BE2C (cell line): ENCODE results near the gene TERF2IP.

Experiments
- DNase-seq: peaks from one replicate; pipeline ENCODE4 v3.0.0-alpha.2; 2020
- H3K27me3 ChIP-seq: fragments of 250-450 bp; sonication (Bioruptor Pico); 2 replicates; pipeline ENCODE4 v1.5.1; 2020; ENCODE audit warnings: mild to moderate bottlenecking
- H3K36me3 ChIP-seq: fragments of 250-450 bp; sonication (Bioruptor Pico); 2 replicates; pipeline ENCODE4 v1.5.1; 2020; ENCODE audit warnings: mild to moderate bottlenecking
- H3K4me1 ChIP-seq: fragments of 250-450 bp; sonication (Bioruptor Pico); 2 replicates; pipeline ENCODE4 v1.5.1; 2020
- H3K4me3 ChIP-seq: 2 replicates; pipeline ENCODE4 v1.5.1; 2011; ENCODE audit warnings: low read depth, low read length
- H3K9me3 ChIP-seq: fragments of 250-450 bp; sonication (Bioruptor Pico); 2 replicates; pipeline ENCODE4 v1.5.1; 2020
- TF ChIP-seq, protein P1 (sequence below): IDR thresholded peaks from 2 replicates; pipeline ENCODE4 v1.5.1; 2012; ENCODE audit warnings: mild to moderate bottlenecking, low read depth, low read length

TERF2IP gene

GRCh38 chr16:75622761-75623605, 24.6 kb upstream of the TERF2IP start, which contains the start of gene ADAT1:
Gene ADAT1, minus strand, starts transcription at chr16:75623281. Its CDS starts 2,482 bp downstream, at chr16:75620799.
- H3K9me3 ChIP-seq, result no peaks in the 10 kb centered on the region
- peak within 1 kb of the TSS; percentile 83 for H3K4me3 ChIP-seq
- peaks cover 26% of the 10 kb centered on the region for H3K36me3 ChIP-seq
- no peaks in the 10 kb centered on the region; the same call in 1 of the 2 replicates for H3K4me1 ChIP-seq
- TF ChIP-seq, protein P1, sequence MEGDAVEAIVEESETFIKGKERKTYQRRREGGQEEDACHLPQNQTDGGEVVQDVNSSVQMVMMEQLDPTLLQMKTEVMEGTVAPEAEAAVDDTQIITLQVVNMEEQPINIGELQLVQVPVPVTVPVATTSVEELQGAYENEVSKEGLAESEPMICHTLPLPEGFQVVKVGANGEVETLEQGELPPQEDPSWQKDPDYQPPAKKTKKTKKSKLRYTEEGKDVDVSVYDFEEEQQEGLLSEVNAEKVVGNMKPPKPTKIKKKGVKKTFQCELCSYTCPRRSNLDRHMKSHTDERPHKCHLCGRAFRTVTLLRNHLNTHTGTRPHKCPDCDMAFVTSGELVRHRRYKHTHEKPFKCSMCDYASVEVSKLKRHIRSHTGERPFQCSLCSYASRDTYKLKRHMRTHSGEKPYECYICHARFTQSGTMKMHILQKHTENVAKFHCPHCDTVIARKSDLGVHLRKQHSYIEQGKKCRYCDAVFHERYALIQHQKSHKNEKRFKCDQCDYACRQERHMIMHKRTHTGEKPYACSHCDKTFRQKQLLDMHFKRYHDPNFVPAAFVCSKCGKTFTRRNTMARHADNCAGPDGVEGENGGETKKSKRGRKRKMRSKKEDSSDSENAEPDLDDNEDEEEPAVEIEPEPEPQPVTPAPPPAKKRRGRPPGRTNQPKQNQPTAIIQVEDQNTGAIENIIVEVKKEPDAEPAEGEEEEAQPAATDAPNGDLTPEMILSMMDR, result no peak
- peak; percentile 97 for DNase-seq
- no peaks in the 10 kb centered on the region for H3K27me3 ChIP-seq

GRCh38 chr16:75624921-75625334, 22.6 kb upstream of the TERF2IP start:
- Histone ChIP-seq H3K27me3 (no peaks in the 10 kb centered on the region), H3K4me3 (no peak overlapping the region), H3K36me3 (peaks cover 44% of the 10 kb centered on the region), H3K9me3 (no peaks in the 10 kb centered on the region), H3K4me1 (no peaks in the 10 kb centered on the region; the same call in 1 of the 2 replicates)
- DNase-seq, result no peak
- TF ChIP-seq, protein P1, result no peak

DNA sequence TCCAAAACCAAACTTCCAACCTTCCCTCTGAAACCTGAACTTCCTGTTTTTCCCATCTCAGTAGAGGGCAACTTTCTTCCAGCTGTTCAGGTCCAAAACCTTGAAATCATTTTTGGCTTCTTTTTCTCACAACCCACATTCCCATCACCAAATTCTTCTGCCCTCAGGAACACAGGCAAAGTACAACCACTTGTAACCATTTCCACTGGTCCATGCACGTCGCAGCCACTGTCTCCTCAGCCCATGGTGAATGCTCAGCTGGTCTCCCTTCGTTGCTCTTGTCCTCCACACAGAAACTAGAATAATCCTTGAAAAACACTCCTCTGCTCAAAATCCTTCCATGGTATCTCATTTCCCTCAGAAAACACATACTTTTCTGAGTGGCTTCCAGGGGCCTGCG, 20.8 kb upstream of the TERF2IP start:
- no peaks in the 10 kb centered on the region; the same call in 1 of the 2 replicates for H3K4me1 ChIP-seq
- no peaks in the 10 kb centered on the region for H3K9me3 ChIP-seq
- no peak for DNase-seq
- H3K36me3 ChIP-seq, result peaks cover 60% of the 10 kb centered on the region
- TF ChIP-seq, protein P1, result no peak
- H3K4me3 ChIP-seq, result no peak overlapping the region
- no peaks in the 10 kb centered on the region for H3K27me3 ChIP-seq

DNA sequence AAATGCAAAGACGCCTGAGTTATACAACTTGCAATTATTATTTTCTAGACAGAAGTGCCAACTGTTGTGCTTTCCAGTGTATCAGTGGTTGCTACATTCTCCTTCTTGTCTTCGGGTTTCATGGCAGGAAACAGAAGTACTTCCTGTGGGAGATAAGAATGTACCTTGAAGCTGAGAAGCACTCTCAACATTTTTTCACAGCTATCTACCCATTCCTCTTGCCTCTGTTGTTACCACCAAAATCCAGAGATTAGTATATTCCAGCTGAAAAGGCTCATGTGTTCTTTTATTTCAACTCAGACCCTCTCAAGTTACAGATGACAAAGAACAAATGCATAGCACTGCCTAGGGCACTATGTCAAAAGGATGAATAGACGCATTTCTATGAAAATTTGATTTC, 19.7 kb upstream of the TERF2IP start:
- TF ChIP-seq, protein P1, result no peak
- no peaks in the 10 kb centered on the region for H3K27me3 ChIP-seq
- no peak for DNase-seq
- H3K9me3 ChIP-seq, result no peaks in the 10 kb centered on the region
- no peaks in the 10 kb centered on the region for H3K4me1 ChIP-seq
- no peak overlapping the region for H3K4me3 ChIP-seq
- peaks cover 69% of the 10 kb centered on the region for H3K36me3 ChIP-seq

DNA sequence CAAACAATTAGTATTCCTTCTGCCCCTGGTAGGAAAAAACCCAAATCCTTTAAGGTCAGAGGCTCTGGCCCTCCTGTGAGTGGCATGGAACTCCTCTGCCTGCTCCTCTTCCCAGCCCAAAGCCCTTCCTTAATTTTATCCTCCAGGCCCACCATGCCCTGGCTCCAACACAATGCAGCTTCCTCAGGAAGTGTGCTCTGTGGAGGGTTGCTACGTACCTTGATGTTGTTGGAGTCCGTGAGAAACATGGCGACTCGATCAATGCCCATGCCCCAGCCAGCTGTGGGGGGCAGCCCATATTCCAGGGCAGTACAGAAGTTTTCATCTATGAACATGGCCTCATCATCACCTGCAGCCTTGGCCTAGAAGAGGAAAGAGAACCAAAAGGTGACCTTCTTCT, 19.2 kb upstream of the TERF2IP start:
- Histone ChIP-seq H3K4me1 (no peaks in the 10 kb centered on the region), H3K27me3 (no peaks in the 10 kb centered on the region), H3K4me3 (no peak overlapping the region), H3K36me3 (peaks cover 74% of the 10 kb centered on the region), H3K9me3 (no peaks in the 10 kb centered on the region)
- TF ChIP-seq, protein P1, result no peak
- DNase-seq, result no peak

DNA sequence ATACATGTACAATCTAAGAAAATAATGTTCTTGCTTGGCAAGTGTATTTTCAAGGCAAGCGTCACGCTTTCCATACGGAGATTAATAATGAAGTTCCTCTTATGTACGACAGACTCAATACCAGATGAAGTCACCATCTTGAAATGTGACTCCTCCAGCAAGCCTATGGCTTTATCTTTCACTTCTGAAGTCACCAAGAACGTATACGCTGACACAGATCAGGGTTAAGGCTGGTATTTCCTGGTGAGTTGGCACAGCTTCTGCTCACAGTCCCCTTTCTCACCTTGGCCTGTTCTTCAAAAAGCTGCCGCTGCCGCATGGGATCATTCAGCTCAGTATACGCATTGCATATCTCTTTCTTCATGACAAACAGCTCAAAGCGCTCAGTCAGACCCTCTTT, 18.4 kb upstream of the TERF2IP start:
- Histone ChIP-seq H3K27me3 (no peaks in the 10 kb centered on the region), H3K36me3 (peaks cover 82% of the 10 kb centered on the region), H3K4me1 (no peaks in the 10 kb centered on the region), H3K4me3 (no peak overlapping the region), H3K9me3 (no peaks in the 10 kb centered on the region)
- TF ChIP-seq, protein P1, result no peak
- DNase-seq, result no peak
